HuH-7.5 (cell line): ENCODE measurements around the gene DPP6.

Experiments
- DNase-seq: peaks from one replicate; pipeline ENCODE4 v3.0.0; 2011; ENCODE audit warnings: low spot score

Gene DPP6

DNA sequence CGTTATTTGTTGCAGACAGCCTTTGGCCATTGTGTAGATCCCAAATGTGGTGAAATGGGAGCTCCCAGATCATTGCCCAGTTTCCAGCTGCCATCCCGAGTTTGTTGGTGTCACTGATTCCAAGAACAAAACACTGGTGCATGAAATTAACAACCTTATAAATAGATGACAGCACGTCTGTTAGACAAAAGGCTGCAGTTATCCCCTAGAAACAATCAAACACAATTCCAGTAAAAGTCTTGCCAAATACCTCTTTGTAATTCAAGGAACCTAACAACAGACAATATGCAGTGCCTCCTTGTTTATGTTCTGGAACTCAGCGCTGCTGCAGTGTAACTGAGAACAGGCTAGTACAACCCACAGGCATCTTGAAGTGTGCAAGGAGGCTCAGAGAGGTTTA, 546.2 kb downstream of the DPP6 start:
- no peak for DNase-seq

DNA sequence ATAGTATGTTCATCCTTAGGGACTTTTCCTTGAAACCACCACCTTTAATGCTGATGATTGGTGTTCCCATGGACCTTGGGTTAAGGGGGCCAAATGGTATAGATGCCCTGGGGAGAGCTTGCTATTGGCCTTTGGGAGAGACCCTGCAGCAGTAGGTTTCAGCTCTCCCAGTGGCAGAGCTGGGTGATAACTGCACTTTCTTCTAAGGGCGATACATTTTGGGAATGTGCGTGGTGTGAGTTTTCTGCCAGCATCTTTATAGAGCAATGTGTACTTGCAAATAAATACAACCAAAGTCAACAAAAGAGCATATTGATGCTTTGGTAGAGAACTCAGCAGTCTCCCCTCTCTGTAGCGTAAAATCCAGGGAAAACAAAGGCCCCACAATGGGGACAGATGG, 546.7 kb downstream of the DPP6 start:
- no peak for DNase-seq

DNA sequence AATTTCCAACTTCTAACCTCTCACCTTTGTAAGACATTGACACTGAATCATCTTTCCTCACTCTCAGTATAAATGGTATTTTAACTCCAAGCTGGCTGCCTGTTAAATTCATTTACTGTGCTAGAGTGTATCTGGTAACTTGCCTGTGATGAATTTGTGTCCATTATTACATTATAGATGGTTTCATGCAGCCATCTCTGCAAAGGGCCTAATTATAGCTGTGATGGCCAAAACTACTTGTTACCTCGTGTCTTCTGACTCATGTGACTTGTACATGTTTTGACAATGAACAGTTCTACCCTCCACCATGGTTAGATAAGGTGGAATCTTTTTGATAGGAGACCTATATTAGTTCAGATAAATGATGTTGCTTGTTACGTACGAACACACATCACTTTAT, 558.7 kb downstream of the DPP6 start:
- DNase-seq, result no peak

- no peak for DNase-seq
Measured at GRCh38 chr7:154613811-154614210, 561.6 kb downstream of the DPP6 start.

DNA sequence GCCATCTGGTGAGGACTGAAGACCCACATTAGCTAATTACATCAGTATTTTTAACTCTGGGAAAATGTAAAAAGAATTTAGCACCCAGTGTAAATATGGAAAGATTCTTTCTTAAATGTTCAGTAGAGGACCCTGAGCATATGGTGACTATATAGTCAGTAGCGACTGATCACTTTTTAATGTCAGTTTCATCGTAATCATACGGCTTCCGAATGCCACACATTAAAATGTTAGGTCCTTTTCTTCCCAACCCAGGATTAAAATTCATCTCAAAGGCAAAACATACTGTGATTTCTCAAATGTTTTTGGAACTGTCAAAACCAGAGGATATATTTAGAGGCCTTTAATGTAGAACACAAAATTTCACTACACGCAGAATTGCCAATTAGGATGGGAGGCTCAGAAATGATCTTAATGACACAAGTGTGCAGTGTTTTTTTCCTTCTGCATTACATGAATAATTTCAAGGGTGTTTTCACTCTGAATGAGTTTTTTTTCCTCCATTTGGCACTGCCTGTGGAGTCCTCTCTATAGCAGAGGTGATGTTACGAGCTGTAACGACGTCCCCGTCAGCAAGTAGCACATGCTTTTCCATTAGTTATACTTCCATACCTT, 568.0 kb downstream of the DPP6 start:
- DNase-seq, result no peak

GRCh38 chr7:154623399-154623798, 571.2 kb downstream of the DPP6 start:
- no peak for DNase-seq

- DNase-seq, result no peak
Measured at GRCh38 chr7:154627646-154628290, 575.6 kb downstream of the DPP6 start.

GRCh38 chr7:154628556-154628955, 576.4 kb downstream of the DPP6 start:
- DNase-seq, result no peak

DNA sequence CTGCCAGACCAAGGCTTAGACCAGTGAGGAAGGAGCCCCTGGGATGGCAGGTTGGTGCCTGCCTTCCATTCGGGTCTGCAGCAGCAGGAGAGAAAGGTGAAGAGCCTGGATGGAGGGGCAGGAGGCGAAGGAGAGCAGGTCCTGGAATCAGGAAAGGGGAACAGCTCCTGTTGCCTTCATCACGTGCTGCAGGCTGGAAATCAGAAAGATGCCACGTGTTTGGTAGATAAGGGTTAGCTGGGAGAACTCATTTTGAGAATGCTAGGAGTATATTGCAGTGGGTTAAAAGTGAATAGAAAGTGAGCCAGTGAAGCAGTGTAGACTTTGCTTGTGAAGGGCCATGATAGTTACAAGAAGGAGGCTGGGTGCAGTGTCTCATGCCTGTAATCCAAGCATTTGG, 579.0 kb downstream of the DPP6 start:
- no peak for DNase-seq

DNA sequence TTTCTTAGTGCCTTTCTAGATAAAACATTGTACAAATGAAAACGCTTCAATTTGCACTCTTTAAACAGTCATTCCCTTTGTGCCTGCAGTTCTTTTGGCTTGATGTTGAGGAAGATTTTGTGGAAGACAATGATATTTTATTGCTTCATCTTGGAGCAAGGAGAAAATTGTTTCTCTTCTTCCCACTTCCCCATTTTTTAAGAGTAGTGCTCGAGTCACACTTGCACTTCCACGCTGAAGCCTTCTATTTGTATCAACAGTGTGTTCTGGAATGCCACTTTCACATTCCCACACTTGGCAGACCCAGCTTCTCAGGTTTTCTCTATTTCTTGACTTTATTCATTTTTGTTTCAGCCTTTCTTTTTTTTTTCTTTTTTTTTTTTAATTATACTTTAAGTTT, 581.4 kb downstream of the DPP6 start:
- DNase-seq, result no peak

DNA sequence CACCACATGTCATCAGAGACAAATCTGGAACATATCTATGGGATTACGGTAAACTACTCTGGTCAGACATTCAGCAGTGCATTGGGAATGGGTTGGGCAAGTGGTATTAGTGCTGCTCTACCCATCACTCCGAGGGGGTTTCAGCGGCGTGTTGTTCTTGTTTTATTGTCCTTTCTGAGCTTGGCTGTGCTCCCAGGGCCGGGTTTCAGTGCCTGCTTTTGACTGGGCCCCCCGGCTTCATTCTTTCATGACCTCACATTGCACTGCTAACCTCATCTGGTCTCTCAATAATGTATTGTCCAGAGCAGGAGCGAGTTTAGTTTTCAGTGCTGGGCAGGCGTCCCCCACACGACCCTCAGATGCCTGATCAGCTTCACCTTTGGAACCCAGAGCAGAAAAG, 586.1 kb downstream of the DPP6 start:
- no peak for DNase-seq

GRCh38 chr7:154640266-154640865, 588.2 kb downstream of the DPP6 start:
- DNase-seq, result no peak

GRCh38 chr7:154640917-154641316, 588.7 kb downstream of the DPP6 start:
- DNase-seq, result no peak

DNA sequence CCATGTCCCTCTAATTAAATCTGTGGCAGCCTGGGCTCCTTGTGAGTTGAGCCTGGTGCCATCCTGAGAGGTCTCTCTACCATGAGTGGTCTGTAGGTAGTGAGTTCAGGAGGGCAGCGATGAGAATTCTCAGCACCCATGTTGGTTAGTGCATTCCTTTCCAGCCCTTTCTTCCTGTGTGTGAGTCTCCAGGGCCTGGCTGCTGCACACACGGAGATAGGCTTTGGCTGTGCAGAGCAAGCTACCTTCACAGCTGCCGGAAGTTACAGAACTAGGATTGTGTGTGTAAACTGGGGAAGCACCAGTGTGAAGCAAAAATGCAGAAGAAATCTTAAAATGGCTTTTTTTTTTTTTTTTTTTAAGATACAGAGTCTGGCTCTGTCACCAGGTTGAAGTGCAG, 592.2 kb downstream of the DPP6 start:
- DNase-seq, result no peak

DNA sequence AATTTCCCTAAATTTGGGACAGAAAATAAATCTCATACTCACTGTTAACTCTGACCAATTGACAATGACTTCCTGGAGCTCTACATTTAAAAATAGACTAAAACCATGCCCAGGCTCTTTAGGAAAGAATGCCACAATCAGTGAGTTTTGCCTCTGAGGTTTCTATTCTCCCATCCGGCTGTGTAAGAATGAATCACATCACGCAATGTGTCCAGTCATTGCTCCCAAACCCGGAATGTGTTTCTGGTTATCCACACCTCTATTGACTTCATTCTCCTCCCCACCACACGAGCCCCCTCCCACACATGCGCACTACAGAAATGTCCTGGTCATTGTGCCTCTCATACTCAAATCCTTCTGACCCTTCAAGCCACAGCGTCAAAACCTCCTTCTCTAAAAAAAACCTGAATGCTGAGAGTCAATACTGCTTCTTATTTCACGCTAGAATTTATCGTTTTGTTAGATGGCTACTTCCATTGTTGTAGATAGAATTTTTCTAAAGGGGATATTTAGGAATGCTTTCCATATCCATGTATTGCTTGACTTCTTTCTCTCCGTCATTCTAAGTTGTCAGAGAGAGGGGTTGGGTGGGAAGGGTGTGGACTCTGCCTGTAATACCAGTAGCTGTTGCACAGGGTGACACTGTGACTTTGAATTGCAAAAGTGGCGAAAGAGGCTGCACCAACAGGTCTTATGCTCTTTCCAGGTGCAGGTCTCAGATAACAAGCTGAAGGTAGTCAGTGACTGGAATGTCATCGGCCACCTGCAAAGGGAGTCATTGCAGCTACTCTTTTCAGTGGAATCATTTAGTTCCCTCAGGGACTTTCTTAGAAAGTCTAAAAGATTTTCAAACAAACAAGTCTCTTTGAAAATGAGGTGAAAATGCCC, 594.2 kb downstream of the DPP6 start:
- DNase-seq, result no peak

DNA sequence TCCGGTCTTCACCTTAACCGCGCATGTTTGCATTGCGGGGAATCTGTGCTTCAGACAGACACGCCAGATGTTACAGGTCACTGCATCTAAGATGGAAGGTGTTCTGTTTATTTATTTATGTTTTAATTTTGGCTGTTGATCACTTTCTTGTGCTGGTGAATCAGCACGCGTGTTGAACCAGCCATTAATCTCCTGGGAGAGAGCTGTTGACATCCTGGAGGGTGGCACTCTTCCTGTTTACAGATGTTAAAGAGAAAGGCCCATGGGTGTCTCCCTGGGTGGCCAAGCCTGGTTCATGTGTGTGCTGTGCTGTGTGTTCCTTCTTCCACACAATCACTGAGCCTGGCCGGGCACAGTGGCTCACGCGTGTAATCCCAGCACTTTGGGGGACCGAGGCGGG, 595.4 kb downstream of the DPP6 start:
- no peak for DNase-seq

GRCh38 chr7:154649015-154649414, 596.8 kb downstream of the DPP6 start:
- no peak for DNase-seq

GRCh38 chr7:154649434-154649833, 597.2 kb downstream of the DPP6 start:
- no peak for DNase-seq

DNA sequence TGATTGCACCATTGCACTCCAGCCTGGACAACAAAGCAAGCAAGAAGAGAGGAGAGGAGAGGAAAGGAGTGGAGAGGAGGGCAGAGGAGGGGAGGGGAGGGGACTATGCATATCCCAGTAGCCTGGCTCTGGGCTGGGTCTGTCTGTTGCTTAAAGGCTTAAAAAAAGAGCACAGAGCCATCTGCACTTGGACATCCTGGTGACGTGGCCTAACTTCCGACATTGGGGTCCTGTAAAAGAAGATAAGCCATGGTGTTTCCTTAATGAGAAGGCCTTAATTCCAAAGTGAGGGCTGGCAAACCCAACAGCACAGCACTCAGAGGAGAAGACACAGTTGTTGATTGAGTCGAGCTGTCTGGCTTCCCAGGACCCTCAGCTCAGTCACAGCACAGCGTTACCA, 598.1 kb downstream of the DPP6 start:
- no peak for DNase-seq

DNA sequence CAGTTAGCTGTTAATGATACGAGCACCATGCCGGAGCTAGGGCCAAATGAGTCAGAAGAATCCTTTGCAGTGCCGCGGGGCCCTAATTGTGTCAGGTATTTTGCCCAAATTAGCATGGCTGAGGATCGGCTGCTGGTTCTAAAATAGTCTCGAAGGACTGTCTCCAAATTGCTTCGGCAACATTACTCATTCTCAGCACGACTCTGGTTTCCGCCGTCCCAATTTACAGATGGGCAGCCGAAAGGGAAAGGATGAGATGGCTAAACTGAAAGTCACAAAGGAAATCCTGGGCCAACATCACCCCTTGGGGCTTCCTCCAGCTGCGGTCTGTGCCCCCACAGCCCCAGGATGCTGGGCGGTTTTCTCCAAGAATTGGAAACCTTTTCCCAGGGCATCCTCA, 599.3 kb downstream of the DPP6 start:
- DNase-seq, result no peak

DNA sequence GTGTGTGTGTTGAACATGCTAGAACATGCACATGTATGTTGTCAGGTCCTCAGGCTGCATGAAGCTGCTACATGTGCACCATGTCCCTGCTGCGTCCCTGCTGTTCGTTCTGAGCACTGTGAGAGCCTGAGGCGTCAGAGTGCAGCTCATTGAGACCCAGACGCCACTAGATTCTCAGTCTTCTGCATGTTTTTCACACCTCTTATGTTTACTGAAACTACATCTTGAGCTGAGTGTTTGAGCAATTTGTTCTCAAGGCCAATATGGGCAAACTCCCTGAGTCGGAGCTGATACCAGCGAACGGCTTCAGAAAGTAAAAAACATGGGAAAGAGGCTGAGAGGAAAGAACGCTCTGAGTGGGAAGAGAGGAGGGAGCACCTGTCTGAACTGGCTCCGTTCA, 600.4 kb downstream of the DPP6 start:
- DNase-seq, result no peak

DNA sequence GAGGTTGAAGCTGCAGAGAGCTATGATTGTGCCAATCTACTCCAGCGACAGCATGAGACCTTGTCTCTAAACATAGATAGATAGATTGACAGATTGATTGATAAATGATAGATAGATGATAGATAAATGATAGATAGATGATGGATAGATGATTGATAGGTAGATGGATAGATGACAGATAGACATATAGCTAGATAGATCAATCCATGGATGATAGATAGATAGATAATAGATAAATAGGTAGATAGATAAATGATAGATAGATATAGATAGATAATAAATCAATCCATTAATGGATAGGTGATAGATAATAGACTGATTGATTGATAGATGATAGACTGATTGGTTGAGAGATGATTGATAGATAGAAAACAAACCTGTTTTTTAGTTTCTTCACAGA, 601.1 kb downstream of the DPP6 start:
- DNase-seq, result no peak

- DNase-seq, result no peak
Measured at GRCh38 chr7:154656618-154657017, 604.4 kb downstream of the DPP6 start.
